HEK293 (cell line): ENCODE data around the gene HEATR5A.

Experiments used
- CTCF ChIA-PET: fragments of 350-600 bp; formaldehyde crosslinking; extraction: SDS; loops from one replicate; lab custom pipeline; 2021; ENCODE audit warnings: antibody characterized with exemption; lab: Yijun Ruan, JAX
- POLR2A ChIA-PET: fragments of 300-600 bp; formaldehyde crosslinking; extraction: SDS; loops from one replicate; lab custom pipeline; 2020; ENCODE audit warnings: antibody characterized with exemption, inconsistent platforms; lab: Yijun Ruan, JAX
- H3K27ac ChIP-seq: fragments of 200-500 bp; sonication (Bioruptor generic); 2 replicates; pipeline ENCODE4 v1.5.1; 2014; ENCODE audit warnings: low read depth, low read length, control low read depth, inconsistent platforms; ENCODE audit errors: extremely low read depth
- H3K36me3 ChIP-seq, 2 experiments: fragments of 200-500 bp in 1 of 2; sonication (Bioruptor generic) in 1 of 2; 1 replicate in 1 of 2; 2 replicates in 1 of 2; pipeline ENCODE4 v1.5.1; 2014 to 2017; ENCODE audit warnings: inconsistent platforms in 2 of 2, low read length in 2 of 2; ENCODE audit not compliant: control insufficient read depth in 2 of 2, insufficient read depth in 1 of 2
- H3K4me1 ChIP-seq: fragments of 200-500 bp; sonication (Bioruptor generic); 2 replicates; pipeline ENCODE4 v1.5.1; 2014; ENCODE audit warnings: mild to moderate bottlenecking, low read length, inconsistent platforms; ENCODE audit not compliant: control insufficient read depth, insufficient read depth
- H3K4me3 ChIP-seq: 2 replicates; pipeline ENCODE4 v1.5.1; 2011; ENCODE audit warnings: low read depth, mild to moderate bottlenecking, control low read depth, low read length, moderate library complexity
- H3K9me3 ChIP-seq: fragments of 200-500 bp; sonication (Bioruptor generic); 2 replicates; pipeline ENCODE4 v1.5.1; 2014; ENCODE audit warnings: low read depth, low read length, inconsistent platforms; ENCODE audit not compliant: control insufficient read depth, insufficient read depth
- MYNN ChIP-seq: fragments of 450-650 bp; formaldehyde crosslinking; IDR thresholded peaks from 2 replicates; pipeline ENCODE4 v1.5.1; 2016; ENCODE audit warnings: missing biosample characterization, missing genetic modification characterization, borderline replicate concordance
- PRDM1 ChIP-seq: fragments of 450-650 bp; formaldehyde crosslinking; IDR thresholded peaks from 2 replicates; pipeline ENCODE4; 2016; ENCODE audit warnings: missing biosample characterization, missing genetic modification characterization
- PRDM2 ChIP-seq: fragments of 450-650 bp; formaldehyde crosslinking; IDR thresholded peaks from 2 replicates; pipeline ENCODE4 v1.5.1; 2016; ENCODE audit warnings: missing biosample characterization, missing genetic modification characterization, borderline replicate concordance
- SETDB1 ChIP-seq: IDR thresholded peaks from one replicate; pipeline ENCODE4 v1.6.1; 2017; ENCODE audit warnings: mild to moderate bottlenecking, low read length, moderate library complexity, mixed read lengths; ENCODE audit not compliant: insufficient read length
- SP2 ChIP-seq: fragments of 450-650 bp; formaldehyde crosslinking; IDR thresholded peaks from 2 replicates; pipeline ENCODE4 v1.5.1; 2016; ENCODE audit warnings: missing biosample characterization, missing genetic modification characterization
- YY1 ChIP-seq: fragments of 450-650 bp; formaldehyde crosslinking; IDR thresholded peaks from 2 replicates; pipeline ENCODE4 v1.5.1; 2018; ENCODE audit warnings: missing biosample characterization, missing genetic modification characterization
- YY2 ChIP-seq: fragments of 450-650 bp; formaldehyde crosslinking; IDR thresholded peaks from 2 replicates; pipeline ENCODE4 v1.5.1; 2016; ENCODE audit warnings: missing biosample characterization, missing genetic modification characterization
- ZNF10 ChIP-seq: fragments of 450-650 bp; formaldehyde crosslinking; IDR thresholded peaks from 2 replicates; pipeline ENCODE4 v1.5.1; 2017; ENCODE audit warnings: missing biosample characterization, missing genetic modification characterization
- ZNF169 ChIP-seq: fragments of 450-650 bp; formaldehyde crosslinking; IDR thresholded peaks from 2 replicates; pipeline ENCODE4 v1.5.1; 2016; ENCODE audit warnings: missing biosample characterization, missing genetic modification characterization
- ZNF19 ChIP-seq: fragments of 450-650 bp; formaldehyde crosslinking; IDR thresholded peaks from 2 replicates; pipeline ENCODE4; 2016; ENCODE audit warnings: missing biosample characterization, missing genetic modification characterization, low read depth
- ZNF239 ChIP-seq: fragments of 450-650 bp; formaldehyde crosslinking; IDR thresholded peaks from 2 replicates; pipeline ENCODE4 v1.5.1; 2016; ENCODE audit warnings: missing biosample characterization, missing genetic modification characterization
- ZNF350 ChIP-seq: fragments of 450-650 bp; formaldehyde crosslinking; IDR thresholded peaks from 2 replicates; pipeline ENCODE4 v1.5.0; 2017; ENCODE audit warnings: missing biosample characterization, mild to moderate bottlenecking, missing genetic modification characterization
- ZNF354C ChIP-seq: fragments of 450-650 bp; formaldehyde crosslinking; IDR thresholded peaks from 2 replicates; pipeline ENCODE4 v1.5.1; 2016; ENCODE audit warnings: missing biosample characterization, missing genetic modification characterization, low read depth, borderline replicate concordance
- ZNF423 ChIP-seq: fragments of 450-650 bp; formaldehyde crosslinking; IDR thresholded peaks from 2 replicates; pipeline ENCODE4 v1.5.1; 2016; ENCODE audit warnings: missing biosample characterization, missing genetic modification characterization
- ZNF561 ChIP-seq: fragments of 450-650 bp; IDR thresholded peaks from 2 replicates; pipeline ENCODE4 v1.5.1; 2018; ENCODE audit warnings: missing biosample characterization, missing genetic modification characterization, borderline replicate concordance
- ZNF596 ChIP-seq: fragments of 450-650 bp; IDR thresholded peaks from 2 replicates; pipeline ENCODE4 v1.5.0; 2018; ENCODE audit warnings: missing biosample characterization, mild to moderate bottlenecking, missing genetic modification characterization, moderate library complexity
- ZNF600 ChIP-seq: fragments of 450-650 bp; formaldehyde crosslinking; IDR thresholded peaks from 2 replicates; pipeline ENCODE4 v1.5.1; 2016; ENCODE audit warnings: missing biosample characterization, missing genetic modification characterization
- ZNF623 ChIP-seq: fragments of 450-650 bp; formaldehyde crosslinking; IDR thresholded peaks from 2 replicates; pipeline ENCODE4 v1.5.1; 2016; ENCODE audit warnings: missing biosample characterization, missing genetic modification characterization
- ZNF768 ChIP-seq: fragments of 450-650 bp; formaldehyde crosslinking; IDR thresholded peaks from 2 replicates; pipeline ENCODE4 v1.5.1; 2018; ENCODE audit warnings: missing biosample characterization, mild to moderate bottlenecking, missing genetic modification characterization
- ZNF837 ChIP-seq: fragments of 450-650 bp; formaldehyde crosslinking; IDR thresholded peaks from 2 replicates; pipeline ENCODE4 v1.5.1; 2016; ENCODE audit warnings: missing biosample characterization, missing genetic modification characterization

Gene HEATR5A

GRCh38 chr14:31403707-31404106 is 16.6 kb downstream of the HEATR5A start:
- TF ChIP-seq MYNN (tag by site-specific recombination) (no peak), ZNF600 (tag by site-specific recombination) (no peak)
- TF ChIP-seq, all 188 proteins: peak for 0
- ChIA-PET POLR2A (no interaction called here), CTCF (interaction anchor here (0.6 kb wide), 1 partner anchor 1000 kb away, joined by 3 read pairs; no protein-coding TSS in a partner anchor)
- H3K4me3 ChIP-seq: no peak overlapping the region
- H3K27ac ChIP-seq: no peak overlapping the region
- peaks cover 10% of the 10 kb centered on the region for H3K4me1 ChIP-seq
- peaks cover 15 to 23% of the 10 kb centered on the region in 2 experiments; a peak in 2 of 3 replicates for H3K36me3 ChIP-seq
- H3K9me3 ChIP-seq: no peaks in the 10 kb centered on the region

GRCh38 chr14:31402764-31403439 is 17.4 kb downstream of the HEATR5A start:
- H3K4me3 ChIP-seq: no peak overlapping the region
- ChIA-PET CTCF (interaction anchor here (0.6 to 1.1 kb wide), 3 partner anchors 13 to 850 kb away, joined by 3 read pairs; no protein-coding TSS in a partner anchor), POLR2A (interaction anchor here (0.9 kb wide), 1 partner anchor 17 kb away, joined by 4 read pairs; the partner anchor contains the start of gene HEATR5A)
- TF ChIP-seq ZNF10 (0 out of 2 replicates have a peak, but pooled peaks have one; percentile 28), ZNF423 (tag by site-specific recombination) (no peak)
- no peak overlapping the region for H3K27ac ChIP-seq
- H3K4me1 ChIP-seq: peaks cover 10% of the 10 kb centered on the region
- H3K36me3 ChIP-seq: peaks cover 15 to 31% of the 10 kb centered on the region in 2 experiments
- H3K9me3 ChIP-seq: no peaks in the 10 kb centered on the region

GRCh38 chr14:31401369-31401932 is 18.9 kb downstream of the HEATR5A start:
- ChIA-PET CTCF (no interaction called here), POLR2A (no interaction called here)
- peaks cover 18 to 36% of the 10 kb centered on the region in 2 experiments for H3K36me3 ChIP-seq
- TF ChIP-seq ZNF596 (tag by site-specific recombination) (no peak), PRDM2 (tag by site-specific recombination) (no peak), ZNF239 (tag by site-specific recombination) (no peak), SP2 (no peak), ZNF837 (tag by site-specific recombination) (no peak), PRDM1 (tag by site-specific recombination) (no peak), ZNF169 (no peak), YY1 (tag by site-specific recombination) (no peak), ZNF350 (tag by site-specific recombination) (no peak), ZNF561 (tag by site-specific recombination) (no peak), ZNF623 (tag by site-specific recombination) (no peak), ZNF768 (no peak), YY2 (tag by site-specific recombination) (no peak), ZNF354C (no peak), ZNF19 (tag by site-specific recombination) (no peak), SETDB1 (no peak)
- H3K4me3 ChIP-seq: no peak overlapping the region
- no peak overlapping the region for H3K27ac ChIP-seq
- H3K4me1 ChIP-seq: peaks cover 10% of the 10 kb centered on the region
- no peaks in the 10 kb centered on the region for H3K9me3 ChIP-seq
